Germinal center (tissue), 1 donor: ENCODE results near the gene ATP2B1.
"Not testable (repeated sequence)": the region's sequence is repeated elsewhere in the genome, so short reads cannot be mapped to it uniquely, and the experiment has no call there.

ENCODE experiments used
- DNase-seq: peaks from one replicate; pipeline ENCODE4 v3.0.0; 2012; ENCODE audit warnings: mixed read lengths, low spot score

The ATP2B1 gene

DNA sequence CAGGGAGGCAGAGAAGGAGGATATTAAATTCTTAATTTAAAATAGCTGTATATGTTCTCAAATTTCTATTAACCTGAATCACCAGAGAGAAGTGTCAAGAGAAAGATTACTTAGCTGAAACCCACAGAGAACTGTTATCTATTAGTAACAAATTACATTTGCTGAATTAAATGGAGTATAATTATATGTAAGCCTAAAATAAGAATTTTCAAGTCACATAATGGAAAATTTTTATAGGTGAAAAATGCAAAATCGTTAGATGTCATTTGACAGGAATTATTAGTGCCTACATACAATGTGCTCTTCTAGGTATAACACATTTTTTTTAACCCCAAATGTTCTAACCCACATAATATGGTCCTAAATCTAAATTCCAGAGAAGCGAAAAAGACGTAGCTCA, 4.1 kb upstream of the ATP2B1 start:
- no peak for DNase-seq

DNA sequence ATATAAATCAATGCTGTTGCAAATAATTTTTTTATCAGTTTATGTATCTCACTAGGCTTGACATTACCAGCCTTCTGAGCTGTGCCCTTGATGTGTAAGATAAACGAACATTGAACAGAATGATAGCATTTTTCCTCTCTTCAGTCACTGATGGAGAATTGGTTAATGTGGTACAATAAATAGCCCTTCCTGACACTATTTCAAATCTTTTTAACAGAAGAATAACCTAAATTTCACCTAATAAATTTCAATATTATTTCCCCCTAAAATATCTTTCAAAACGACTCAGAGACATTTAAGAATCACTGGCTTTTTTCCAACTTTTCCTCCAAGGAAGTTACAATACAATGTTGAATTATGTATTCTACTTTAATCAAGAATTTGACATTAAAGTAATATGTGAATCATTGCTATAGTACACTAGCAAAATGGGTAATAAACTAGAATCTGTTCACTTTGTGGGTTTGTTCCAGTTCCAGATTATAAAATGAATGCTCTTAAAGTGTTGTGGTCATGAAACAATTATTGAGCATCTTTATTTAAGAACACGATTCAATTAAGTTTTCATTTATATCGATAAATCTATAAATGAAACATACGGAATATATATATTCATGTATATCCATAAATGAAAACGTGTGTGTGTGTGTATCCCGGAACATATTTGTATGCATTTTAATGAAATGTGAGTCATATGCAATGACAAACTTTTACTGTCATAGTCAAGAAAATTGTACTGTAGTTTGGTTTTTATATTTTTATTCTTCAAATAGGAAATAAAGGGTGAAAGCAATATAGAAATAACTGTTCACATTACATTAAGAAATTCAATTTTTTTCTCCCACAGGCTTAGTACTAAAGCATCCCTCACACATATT, 2.5 kb upstream of the ATP2B1 start:
- no peak for DNase-seq

DNA sequence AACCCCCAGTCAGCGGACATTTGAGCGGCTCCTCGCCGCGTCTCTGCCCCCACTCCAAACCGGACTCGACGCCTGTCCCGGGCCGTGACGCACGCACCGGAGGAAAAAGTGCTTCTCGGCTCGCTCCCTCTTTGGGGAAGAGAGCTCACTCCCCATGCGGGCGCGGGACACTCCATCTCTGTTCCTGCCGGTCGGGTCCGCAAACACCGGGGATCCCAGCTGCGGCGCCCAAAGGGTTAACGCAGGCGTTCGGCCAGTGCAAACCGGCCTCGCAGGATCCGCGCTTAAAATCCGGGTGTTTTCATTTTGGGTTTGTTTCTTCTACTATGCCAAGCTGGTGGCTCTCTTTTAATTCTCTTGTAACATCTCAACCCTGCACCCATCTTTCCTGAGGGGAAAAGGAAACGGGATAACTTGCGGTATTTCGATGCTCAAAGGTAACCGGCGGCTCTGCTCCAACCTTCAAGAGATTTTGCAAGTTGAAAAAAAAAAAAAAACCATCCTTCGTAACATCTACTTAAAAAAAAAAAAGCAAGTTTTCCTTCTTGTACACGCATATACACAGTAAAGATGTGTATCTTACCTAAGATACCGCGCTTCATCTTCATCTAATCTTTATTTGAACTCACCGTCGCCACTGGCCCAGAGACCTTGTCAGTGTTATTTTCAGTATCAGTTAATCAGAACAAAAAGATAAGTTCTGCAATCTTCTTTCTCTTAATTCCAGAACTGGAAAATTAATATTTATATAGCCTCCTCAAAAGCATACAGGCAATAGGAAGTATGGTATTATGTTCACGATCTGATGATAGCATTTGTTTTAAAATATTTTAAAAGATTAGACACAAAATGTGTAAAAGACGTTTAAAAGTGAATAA, 1.6 kb upstream of the ATP2B1 start:
- DNase-seq: no peak

DNA sequence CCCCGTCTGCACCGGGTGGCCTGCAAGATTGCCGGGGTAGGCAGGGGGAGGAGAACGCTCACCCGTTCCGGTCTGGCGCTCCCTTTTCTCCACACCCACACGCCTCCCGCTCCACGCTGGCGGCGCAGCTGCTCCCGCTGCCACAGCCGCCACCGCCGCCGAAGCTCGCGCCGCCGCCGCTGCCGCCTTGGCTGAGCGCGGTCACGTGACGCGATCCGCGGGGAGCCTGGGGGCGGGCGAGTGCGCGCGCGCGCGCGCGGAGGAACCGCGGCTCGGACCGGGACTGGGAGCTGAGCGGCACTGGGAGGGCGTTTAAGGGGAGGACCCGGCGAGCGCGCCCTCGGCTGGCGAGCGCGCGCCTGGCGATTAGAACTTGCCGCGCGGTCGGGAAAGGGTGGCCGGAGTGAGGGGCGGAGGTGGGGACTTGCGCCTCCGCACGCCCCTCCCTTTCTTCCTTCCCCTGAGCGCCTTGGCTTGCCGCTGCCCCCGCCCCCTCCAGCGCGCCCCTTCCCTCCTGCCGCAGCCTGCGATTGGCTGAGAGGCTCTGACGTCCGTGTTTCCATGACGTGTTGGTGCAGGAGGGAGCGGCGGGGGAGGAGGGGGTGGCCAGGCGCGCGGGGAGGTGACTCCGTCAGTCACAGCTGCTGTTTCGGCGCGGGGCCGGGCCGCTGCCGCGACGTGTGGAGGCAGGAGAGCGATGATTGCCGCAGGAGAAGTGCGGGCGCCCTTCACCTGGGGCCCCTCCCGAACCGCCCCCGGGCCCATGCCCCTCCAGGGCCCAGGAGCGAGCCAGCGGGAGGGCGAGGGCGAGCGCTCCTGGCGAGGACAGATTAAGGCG, 738 bp upstream of the ATP2B1 start:
- peak; percentile 99 for DNase-seq

DNA sequence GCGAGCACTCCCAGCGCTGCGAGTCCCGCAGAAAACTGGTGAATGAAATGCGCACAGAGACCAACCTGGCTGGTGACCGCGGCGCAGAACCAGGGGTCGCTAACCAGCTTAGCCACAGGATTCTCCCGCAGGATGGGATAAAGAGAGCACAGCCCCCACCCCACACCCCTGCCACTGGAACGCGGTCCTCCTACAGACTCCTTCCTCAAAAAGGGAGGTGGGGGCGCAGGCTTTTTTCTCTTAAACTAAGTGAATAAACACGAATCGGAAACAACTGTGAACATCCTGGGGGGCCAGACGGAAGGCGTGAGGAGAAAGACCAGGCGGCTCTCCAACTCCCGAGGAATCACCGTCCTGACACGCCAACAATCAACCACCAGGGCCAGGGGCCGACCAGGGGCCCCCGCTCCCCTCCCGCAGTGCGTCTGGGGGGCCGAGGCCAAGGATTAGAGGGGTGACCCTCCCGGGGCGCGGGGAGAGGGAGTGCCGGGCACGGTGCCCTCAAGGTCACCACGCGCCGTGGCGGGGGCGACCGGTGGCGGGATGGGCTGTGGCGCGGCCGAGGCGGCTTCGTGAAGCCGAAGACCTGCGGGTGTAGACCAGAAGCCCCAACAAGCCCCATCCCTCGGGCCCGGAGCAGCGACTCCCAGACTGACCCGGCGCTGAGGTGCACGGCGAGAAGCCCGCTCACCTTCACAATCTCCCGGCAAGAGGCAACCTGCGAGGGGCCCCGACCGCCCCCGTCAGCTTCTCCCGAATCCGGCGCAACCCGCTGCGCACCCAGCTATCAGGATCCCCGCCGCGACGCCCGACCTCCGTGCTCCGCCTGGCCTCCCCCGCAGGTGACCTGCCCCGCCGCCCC, 704 bp downstream of the ATP2B1 start:
- peak; percentile 42 for DNase-seq

GRCh38 chr12:89706986-89707702, 1.5 kb downstream of the ATP2B1 start:
- no peak for DNase-seq

DNA sequence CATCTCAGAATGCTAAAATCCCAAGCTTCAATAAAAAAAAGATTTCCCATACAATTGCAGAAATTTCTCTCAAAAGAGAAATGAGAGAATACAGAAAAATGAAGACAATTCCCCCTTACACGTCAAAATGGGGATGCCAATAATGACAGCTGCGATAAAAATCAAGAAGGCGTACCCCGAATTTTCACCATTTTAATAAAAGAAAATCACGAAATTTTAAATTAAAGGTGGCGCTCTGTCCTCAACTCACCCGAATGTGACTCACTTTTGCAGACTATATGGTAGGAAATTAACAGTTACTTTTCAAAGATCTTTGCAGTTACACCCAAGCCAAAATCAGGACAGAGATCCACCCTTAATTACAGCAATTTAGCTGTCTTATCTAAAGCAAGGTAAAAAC, 2.1 kb downstream of the ATP2B1 start:
- no peak for DNase-seq

GRCh38 chr12:89704457-89704856, 4.2 kb downstream of the ATP2B1 start:
- DNase-seq: no peak

DNA sequence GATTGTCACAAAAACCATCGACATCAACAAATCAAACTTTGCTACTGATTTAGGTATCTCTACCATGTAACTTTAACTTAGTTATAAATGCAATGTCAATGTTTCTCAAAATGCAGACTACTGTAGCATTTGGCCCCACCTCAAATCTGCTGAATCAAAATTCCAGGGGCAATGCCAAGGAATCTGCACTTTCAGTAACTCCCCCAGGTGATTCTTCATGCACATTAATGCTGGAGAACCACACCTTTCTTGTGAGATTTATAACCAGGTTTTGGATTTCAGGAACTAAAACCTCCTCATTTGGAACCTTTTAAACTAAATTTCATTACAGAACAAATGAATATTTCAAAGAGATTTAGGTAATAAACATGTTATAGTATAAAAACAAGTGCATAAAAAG, 4.9 kb downstream of the ATP2B1 start:
- DNase-seq: no peak

DNA sequence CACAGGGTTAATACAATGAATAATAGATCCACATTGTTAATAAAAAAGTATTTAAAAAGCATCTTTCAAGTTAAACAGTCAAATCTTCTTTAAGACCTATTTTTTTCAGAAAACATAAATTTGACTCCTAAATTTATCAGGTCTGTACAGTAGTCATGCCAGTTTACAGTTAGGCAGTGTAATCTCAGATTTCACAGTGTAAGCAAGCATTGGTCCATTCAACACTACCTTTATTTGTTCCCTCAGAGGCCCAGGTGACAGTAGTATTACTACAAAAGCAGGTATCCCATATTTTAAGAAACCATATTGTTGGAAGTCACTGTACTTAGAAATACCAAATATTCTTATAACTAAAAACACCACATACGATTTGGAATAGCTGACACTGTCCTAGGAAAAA, 6.1 kb downstream of the ATP2B1 start:
- DNase-seq: no peak

- no peak for DNase-seq
Observed at GRCh38 chr12:89701606-89702206, 6.9 kb downstream of the ATP2B1 start.

DNA sequence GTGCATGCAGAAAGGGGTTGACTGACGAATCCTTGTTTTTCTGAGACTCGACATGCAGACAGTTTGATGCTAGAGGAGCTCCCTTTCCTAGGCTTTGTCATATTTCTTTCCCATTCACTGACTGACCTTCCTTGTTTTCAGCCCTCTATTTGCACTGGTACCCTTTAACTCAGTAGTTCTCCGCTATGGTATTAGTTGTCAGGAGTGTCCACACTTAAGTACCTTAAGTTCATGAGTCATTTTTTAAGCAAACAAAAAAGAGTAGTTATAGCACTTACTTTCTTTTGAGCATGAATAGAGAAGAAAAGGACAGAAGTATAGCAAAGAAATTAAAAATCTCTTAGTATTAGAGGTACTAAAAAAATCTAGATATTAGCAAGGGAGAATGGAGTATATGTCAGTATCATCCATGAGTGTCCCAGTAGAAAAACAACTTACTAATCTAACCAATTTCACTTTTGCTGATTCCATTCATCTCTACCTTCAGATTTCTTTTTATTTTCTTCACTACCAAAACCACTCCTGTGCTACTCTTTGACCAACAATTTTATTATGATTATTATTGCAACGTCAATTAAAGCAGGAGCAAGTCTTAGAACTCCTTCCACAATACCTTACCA, 8.3 kb downstream of the ATP2B1 start:
- no peak for DNase-seq

- DNase-seq: no peak
Observed at GRCh38 chr12:89698607-89699006, 10.0 kb downstream of the ATP2B1 start.

DNA sequence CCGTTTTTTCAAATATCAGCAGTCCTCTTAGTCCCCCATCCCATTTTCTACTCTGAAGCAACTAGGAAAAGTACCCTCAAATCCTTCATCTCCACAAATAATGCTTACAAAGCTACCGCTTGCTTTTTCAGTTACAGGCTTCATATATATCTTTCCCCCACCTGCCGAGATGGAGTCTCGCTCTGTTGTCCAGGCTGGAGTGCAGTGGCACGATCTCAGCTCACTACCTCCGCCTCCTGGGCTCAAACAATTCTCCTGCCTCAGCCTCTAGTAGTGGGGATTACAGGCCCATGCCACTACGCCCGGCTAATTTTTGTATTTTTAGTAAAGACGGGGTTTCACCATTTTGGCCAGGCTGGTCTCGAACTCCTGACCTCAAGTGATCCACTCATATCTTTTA, 10.9 kb downstream of the ATP2B1 start:
- DNase-seq: not testable (repeated sequence)

DNA sequence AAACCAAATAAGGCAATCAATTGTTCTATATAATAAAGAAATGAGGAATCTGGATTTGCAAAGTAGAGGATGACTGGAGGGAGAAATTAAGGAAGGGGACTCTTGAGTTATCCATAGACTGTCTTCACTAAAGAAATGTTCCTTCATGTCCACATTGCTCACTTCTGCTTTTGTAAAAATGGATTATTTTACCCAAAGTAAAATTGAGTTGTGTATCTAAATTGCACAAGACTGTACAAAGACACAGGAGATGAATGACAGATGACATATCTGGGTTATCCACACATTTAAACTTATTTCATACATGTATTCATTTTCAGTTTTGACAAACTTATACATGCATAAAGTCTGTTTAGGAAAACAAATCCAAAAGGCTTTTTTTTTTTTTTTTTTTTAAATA, 11.3 kb downstream of the ATP2B1 start:
- DNase-seq: no peak

DNA sequence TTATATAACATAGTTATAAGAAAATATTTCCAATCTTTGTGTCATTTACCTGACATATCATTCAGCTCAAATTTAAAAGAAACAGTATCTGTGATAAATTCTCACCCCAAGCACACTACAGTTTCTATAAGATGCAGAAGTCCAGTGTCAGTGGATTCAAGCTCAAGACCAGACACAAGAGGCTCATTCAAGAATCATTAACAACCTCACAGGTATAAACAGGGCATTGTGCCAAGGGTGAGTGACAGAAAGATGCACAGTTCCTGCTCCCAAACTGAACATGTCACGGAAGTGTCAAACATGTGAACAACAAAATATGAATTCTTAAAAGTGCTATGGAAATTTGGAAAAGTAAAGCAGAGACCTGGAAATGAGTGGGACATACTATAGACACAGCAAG, 12.8 kb downstream of the ATP2B1 start:
- no peak for DNase-seq

- DNase-seq: no peak
Observed at GRCh38 chr12:89695100-89695499, 13.5 kb downstream of the ATP2B1 start.

DNA sequence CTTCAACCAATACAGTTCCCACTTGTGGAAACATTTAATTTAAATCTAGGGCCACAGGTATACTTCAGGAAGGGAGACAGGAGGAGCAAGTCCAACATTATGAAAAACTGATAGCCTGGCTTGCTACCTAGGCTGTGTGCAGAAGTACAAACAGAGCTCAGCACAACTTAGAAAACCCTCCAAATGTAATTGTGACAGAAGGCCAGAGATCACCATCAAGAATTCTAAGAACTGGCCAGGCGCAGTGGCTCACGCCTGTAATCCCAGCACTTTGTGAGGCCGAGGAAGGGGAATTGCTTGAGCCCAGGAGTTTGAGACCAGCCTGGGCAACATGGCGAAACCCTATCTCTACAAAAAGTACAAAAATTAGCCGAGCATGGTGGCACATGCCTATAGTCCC, 14.1 kb downstream of the ATP2B1 start:
- no peak for DNase-seq

GRCh38 chr12:89693639-89694202, 14.9 kb downstream of the ATP2B1 start:
- DNase-seq: no peak
